Neural progenitor cell (in vitro differentiated cells): Measurements from ENCODE around the gene C14orf93. TPM values are rescaled to one million over a fixed set of nuclear protein-coding genes. Genes with fewer than 3 reads are reported as not detected.

ENCODE experiments used
- DNase-seq: peaks from one replicate; pipeline ENCODE4 v3.0.0-alpha.2; 2016; ENCODE audit warnings: low spot score
- H2AFZ ChIP-seq: fragments of 200-600 bp; sonication (generic); replicated peaks from 2 replicates; pipeline ENCODE4 v1.6.1; 2016; ENCODE audit warnings: antibody characterized with exemption
- H3F3A ChIP-seq: fragments of 200-600 bp; sonication (generic); 2 replicates; pipeline ENCODE4 v1.6.1; 2016; ENCODE audit warnings: antibody characterized with exemption, low read depth
- H3K27ac ChIP-seq: fragments of 200-600 bp; sonication (generic); 2 replicates; pipeline ENCODE4 v1.5.1; 2016; ENCODE audit warnings: mild to moderate bottlenecking
- H3K27me3 ChIP-seq: fragments of 200-600 bp; sonication (generic); 2 replicates; pipeline ENCODE4 v1.6.1; 2016; ENCODE audit warnings: mild to moderate bottlenecking, moderate library complexity
- H3K36me3 ChIP-seq: fragments of 200-600 bp; sonication (generic); 2 replicates; pipeline ENCODE4 v1.5.1; 2016
- H3K4me1 ChIP-seq: fragments of 200-600 bp; sonication (generic); 2 replicates; pipeline ENCODE4 v1.6.1; 2016; ENCODE audit warnings: mixed run types
- H3K4me2 ChIP-seq: fragments of 200-600 bp; sonication (generic); 2 replicates; pipeline ENCODE4 v1.6.1; 2016
- H3K4me3 ChIP-seq: fragments of 200-600 bp; sonication (generic); 2 replicates; pipeline ENCODE4 v1.5.1; 2016
- H3K79me2 ChIP-seq: fragments of 200-600 bp; sonication (generic); 2 replicates; pipeline ENCODE4 v1.6.1; 2016; ENCODE audit warnings: low read depth
- H3K9ac ChIP-seq: fragments of 200-600 bp; sonication (generic); 2 replicates; pipeline ENCODE4 v1.6.1; 2016
- H3K9me3 ChIP-seq: fragments of 200-600 bp; sonication (generic); 2 replicates; pipeline ENCODE4 v1.5.1; 2016; ENCODE audit warnings: low read depth
- H4K20me1 ChIP-seq: fragments of 200-600 bp; sonication (generic); 2 replicates; pipeline ENCODE4 v1.6.1; 2016; ENCODE audit warnings: low read depth
- H3K27ac Mint-ChIP-seq: 3 replicates; pipeline ENCODE4 v1.8.0; 2021; ENCODE audit warnings: mixed read lengths
- H3K27me3 Mint-ChIP-seq: 2 replicates; pipeline ENCODE4 v1.8.0; 2022; ENCODE audit warnings: low read depth, mild to moderate bottlenecking, inconsistent platforms, moderate library complexity, mixed read lengths; ENCODE audit not compliant: insufficient read depth
- H3K36me3 Mint-ChIP-seq: 3 replicates; pipeline ENCODE4 v1.8.0; 2021; ENCODE audit warnings: mixed read lengths
- H3K4me1 Mint-ChIP-seq: 3 replicates; pipeline ENCODE4 v1.8.0; 2021; ENCODE audit warnings: mixed read lengths
- H3K4me3 Mint-ChIP-seq: 3 replicates; pipeline ENCODE4 v1.8.0; 2021; ENCODE audit warnings: mild to moderate bottlenecking, moderate library complexity, mixed read lengths
- H3K9me3 Mint-ChIP-seq: 3 replicates; pipeline ENCODE4 v1.8.0; 2020; ENCODE audit warnings: mixed read lengths
- CTCF ChIP-seq: fragments of 200-600 bp; sonication (generic); IDR thresholded peaks from 2 replicates; pipeline ENCODE4 v1.5.1; 2017; ENCODE audit warnings: antibody characterized with exemption, mild to moderate bottlenecking
- EZH2 ChIP-seq: fragments of 200-600 bp; sonication (generic); IDR thresholded peaks from 2 replicates; pipeline ENCODE4 v1.6.1; 2017; ENCODE audit warnings: antibody characterized with exemption, mild to moderate bottlenecking, moderate library complexity
- EZH2phosphoT487 ChIP-seq: fragments of 200-600 bp; sonication (generic); IDR thresholded peaks from 2 replicates; pipeline ENCODE4 v1.6.1; 2017; ENCODE audit warnings: antibody characterized with exemption
- total RNA-seq: library from RNA; depleted of rRNA; stranded (reverse); fragments of >200 nt; gene quantifications from 2 replicates; pipeline ENCODE4 v1.2.3, GENCODE V29; 2015; ENCODE audit warnings: low replicate concordance

Gene C14orf93
- total RNA-seq, 1 donor from 2014 or later = 8.2 TPM

DNA sequence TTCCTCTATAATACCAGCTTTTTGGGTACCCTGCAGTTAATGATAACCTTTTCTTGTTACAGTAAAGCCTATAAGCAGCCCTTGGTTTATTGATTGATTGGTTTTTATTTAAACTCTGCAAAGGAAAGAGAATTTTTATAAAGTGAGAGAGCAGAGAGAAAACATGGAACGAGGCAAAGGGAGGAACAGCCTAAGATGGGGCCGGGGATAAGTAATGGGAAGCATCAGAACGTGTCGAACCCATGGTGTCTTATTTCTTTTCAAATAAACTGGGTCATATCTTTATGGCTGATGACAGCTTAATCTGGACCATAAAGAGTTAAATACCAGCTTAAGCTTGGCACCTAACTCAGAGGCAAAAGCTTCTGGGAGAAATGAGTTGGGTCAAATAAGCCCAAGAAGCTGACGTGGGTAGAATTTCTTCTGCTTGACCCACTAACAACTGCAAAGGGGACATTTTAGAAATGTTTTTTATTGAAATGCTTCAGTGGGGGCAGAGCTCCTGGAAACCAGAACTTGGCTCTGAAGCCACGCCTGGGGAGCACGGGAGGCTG is 12.0 kb upstream of the C14orf93 start:
- no peak overlapping the region for H2AFZ ChIP-seq
- no peak overlapping the region for H3K27ac ChIP-seq
- Mint-ChIP-seq H3K4me3 (no peak overlapping the region), H3K9me3 (no peaks in the 10 kb centered on the region), H3K27me3 (no peaks in the 10 kb centered on the region), H3K27ac (no peak overlapping the region), H3K36me3 (peaks cover 18% of the 10 kb centered on the region), H3K4me1 (peaks cover 30% of the 10 kb centered on the region)
- H3K4me2 ChIP-seq = no peak overlapping the region
- H3K79me2 ChIP-seq = no peaks in the 10 kb centered on the region
- TF ChIP-seq EZH2 (no peak), EZH2phosphoT487 (no peak), CTCF (no peak)
- no peaks in the 10 kb centered on the region for H3K27me3 ChIP-seq
- no peaks in the 10 kb centered on the region for H3K9me3 ChIP-seq
- H3F3A ChIP-seq = peaks cover 51% of the 10 kb centered on the region
- H3K36me3 ChIP-seq = no peaks in the 10 kb centered on the region
- H3K4me1 ChIP-seq = peaks cover 44% of the 10 kb centered on the region
- no peak for DNase-seq
- no peaks in the 10 kb centered on the region for H4K20me1 ChIP-seq
- H3K9ac ChIP-seq = no peak overlapping the region
- no peak overlapping the region for H3K4me3 ChIP-seq

GRCh38 chr14:23021434-23021833 is 11.5 kb upstream of the C14orf93 start:
- H3K36me3 Mint-ChIP-seq = peaks cover 18% of the 10 kb centered on the region
- no peaks in the 10 kb centered on the region for H3K9me3 Mint-ChIP-seq

DNA sequence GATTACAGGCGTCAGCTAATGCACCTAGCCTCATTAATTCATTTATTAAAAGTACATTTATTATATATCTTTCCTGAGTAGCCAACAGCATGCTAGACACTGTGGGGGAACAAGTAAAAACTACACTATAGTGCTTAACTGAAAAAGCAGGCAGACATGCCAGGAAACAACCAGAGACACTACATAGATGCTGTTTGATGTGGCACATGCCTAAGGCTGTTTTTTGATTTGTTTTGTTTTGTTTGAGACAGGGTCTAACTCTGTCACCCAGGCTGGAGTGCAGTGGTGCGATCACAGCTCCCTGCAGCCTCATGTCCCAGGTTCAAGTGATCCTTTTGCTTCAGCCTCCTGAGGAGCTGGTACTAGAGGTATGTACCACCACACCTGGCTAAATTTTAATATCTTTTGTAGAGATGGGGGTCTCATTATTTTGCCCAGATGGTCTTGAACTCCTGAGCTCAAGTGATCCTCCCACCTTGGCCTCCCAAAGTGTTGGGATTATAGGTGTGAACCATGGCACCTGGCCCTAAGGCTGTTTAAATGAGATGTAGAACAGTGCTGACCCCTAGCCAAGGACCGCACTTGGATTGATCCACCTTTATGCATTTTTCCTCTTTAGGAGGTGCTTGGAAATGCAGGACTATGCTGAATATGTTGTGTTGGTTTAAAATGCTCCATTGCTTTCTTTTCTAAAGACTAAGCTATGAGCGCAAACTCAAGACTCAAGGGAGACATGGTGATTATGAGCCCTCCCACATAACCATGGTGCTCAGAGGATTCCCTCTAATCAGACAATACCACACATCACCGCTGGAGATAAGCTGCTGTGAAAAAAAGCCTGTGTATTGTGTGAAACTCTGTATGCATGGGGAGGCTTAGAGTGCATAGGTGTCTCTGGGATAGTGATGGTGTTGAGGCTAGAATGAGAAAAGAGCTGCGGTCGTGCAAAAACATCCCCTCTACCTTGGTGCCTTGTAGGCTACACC is 10.5 kb upstream of the C14orf93 start:
- Histone ChIP-seq H2AFZ (no peak overlapping the region), H3K4me2 (peak overlapping the region; percentile 1), H3K9ac (no peak overlapping the region), H4K20me1 (no peaks in the 10 kb centered on the region), H3K36me3 (no peaks in the 10 kb centered on the region), H3K27me3 (no peaks in the 10 kb centered on the region), H3K79me2 (no peaks in the 10 kb centered on the region), H3K9me3 (no peaks in the 10 kb centered on the region), H3K4me1 (peaks cover 41% of the 10 kb centered on the region), H3K27ac (peak overlapping the region; percentile 54), H3K4me3 (no peak overlapping the region), H3F3A (peaks cover 47% of the 10 kb centered on the region)
- TF ChIP-seq EZH2 (no peak), CTCF (no peak), EZH2phosphoT487 (no peak)
- peak; percentile 54 for DNase-seq
- Mint-ChIP-seq H3K27ac (peak overlapping the region; percentile 58), H3K27me3 (no peaks in the 10 kb centered on the region), H3K36me3 (peaks cover 11% of the 10 kb centered on the region), H3K4me1 (peaks cover 30% of the 10 kb centered on the region), H3K4me3 (no peak overlapping the region), H3K9me3 (no peaks in the 10 kb centered on the region)

More at GRCh38 chr14:23021434-23021833, 11.5 kb upstream of the C14orf93 start:
- H3K4me1 Mint-ChIP-seq = peaks cover 30% of the 10 kb centered on the region
- no peak for DNase-seq
- TF ChIP-seq CTCF (no peak), EZH2 (no peak), EZH2phosphoT487 (no peak)
- no peak overlapping the region for H3K4me3 Mint-ChIP-seq
- Histone ChIP-seq H4K20me1 (no peaks in the 10 kb centered on the region), H3K27ac (peak overlapping the region; percentile 54), H3K9me3 (no peaks in the 10 kb centered on the region), H3K36me3 (no peaks in the 10 kb centered on the region), H3K9ac (no peak overlapping the region), H3K4me1 (peaks cover 44% of the 10 kb centered on the region), H3K27me3 (no peaks in the 10 kb centered on the region), H3K79me2 (no peaks in the 10 kb centered on the region), H3K4me3 (no peak overlapping the region), H3K4me2 (no peak overlapping the region), H3F3A (peaks cover 51% of the 10 kb centered on the region), H2AFZ (no peak overlapping the region)
- peak overlapping the region; percentile 45 for H3K27ac Mint-ChIP-seq
- no peaks in the 10 kb centered on the region for H3K27me3 Mint-ChIP-seq
